Measurements from ENCODE around the gene CRADD. TPM values are rescaled to one million over a fixed set of nuclear protein-coding genes. Genes with fewer than 3 reads are reported as not detected.

CRADD gene
- total RNA-seq, 1 experiment from 2014 or later, result 7.6 TPM

GRCh38 chr12:93918900-93919299 is 241.7 kb downstream of the CRADD start:
- Histone ChIP-seq H4K5ac (ENCODE audit: insufficient read length, low read depth, low read length) (no peak overlapping the region), H3K79me2 (ENCODE audit: insufficient read depth, low read length) (no peaks in the 10 kb centered on the region), H3K14ac (ENCODE audit: insufficient read depth, low read length) (no peak overlapping the region), H3K4me2 (ENCODE audit: insufficient read depth, insufficient read length, low read length) (no peak overlapping the region), H4K8ac (replicated peaks; ENCODE audit: insufficient read length, low read depth, low read length) (no peak overlapping the region), H3K79me1 (ENCODE audit: insufficient read depth, low read depth, low read length, poor library complexity, severe bottlenecking) (no peaks in the 10 kb centered on the region), H2BK5ac (ENCODE audit: insufficient read length, low read length) (no peak overlapping the region), H2AK5ac (ENCODE audit: insufficient read length, low read length) (no peak overlapping the region), H2BK20ac (ENCODE audit: low read depth, low read length, poor library complexity, severe bottlenecking) (no peak overlapping the region), H3K9me3 (ENCODE audit: control insufficient read depth, low read depth, low read length) (no peaks in the 10 kb centered on the region), H3K27me3 (ENCODE audit: insufficient read depth, low read length) (no peaks in the 10 kb centered on the region), H3K23ac (ENCODE audit: insufficient read length, low read depth, low read length) (no peak overlapping the region), H3K56ac (ENCODE audit: insufficient read length, low read depth, low read length) (no peak overlapping the region), H3K23me2 (ENCODE audit: insufficient read length, low read depth, low read length, poor library complexity, severe bottlenecking) (no peaks in the 10 kb centered on the region), H2BK12ac (ENCODE audit: insufficient read length, low read depth, low read length) (no peak overlapping the region), H3K4ac (ENCODE audit: low read depth, low read length) (no peak overlapping the region), H3K9ac (ENCODE audit: extremely low read depth, insufficient read length, low read length) (no peak overlapping the region), H2BK15ac (ENCODE audit: low read depth, low read length) (no peak overlapping the region), H3K4me1 (ENCODE audit: insufficient read depth, low read length) (no peaks in the 10 kb centered on the region), H3T11ph (ENCODE audit: low read length) (no peak overlapping the region), H3K18ac (ENCODE audit: insufficient read length, low read depth, low read length) (no peak overlapping the region), H3K27ac (ENCODE audit: insufficient read length, low read depth, low read length) (no peak overlapping the region), H4K91ac (ENCODE audit: insufficient read length, low read depth, low read length) (no peak overlapping the region), H2AFZ (ENCODE audit: low read length) (no peak overlapping the region), H4K20me1 (ENCODE audit: control insufficient read depth, insufficient read depth, insufficient read length) (no peaks in the 10 kb centered on the region), H2BK120ac (ENCODE audit: low read depth, low read length, poor library complexity, severe bottlenecking) (no peak overlapping the region)
- Mint-ChIP-seq H3K27ac (no peak overlapping the region), H3K9me3 (no peaks in the 10 kb centered on the region), H3K4me3 (no peak overlapping the region), H3K4me1 (no peaks in the 10 kb centered on the region; a peak in 1 of 4 replicates), H3K36me3 (ENCODE audit: insufficient read depth in 1 of 3, low read depth in 3 of 3) (no peaks in the 10 kb centered on the region), H3K27me3 (ENCODE audit: low read depth) (no peaks in the 10 kb centered on the region)
- DNase-seq, result no peak
- no peak for TF ChIP-seq CTCF (conservative IDR thresholded peaks at IDR 0.05)
- no CpG with 5 or more reads among the region's 4 CpGs for WGBS (ENCODE audit: extremely low coverage, insufficient read length, low lambda C conversion rate)

Measured in H9 (cell line).